ENCODE measurements around the gene POLR2C. TPM values are rescaled to one million over a fixed set of nuclear protein-coding genes. Genes with fewer than 3 reads are reported as not detected.
A peak's percentile ranks its signal among the peaks of the same experiment; 100 is the strongest.

The POLR2C gene
- total and polyA plus RNA-seq, 10 of the 15 experiments (the other 5 are each of a cell fraction or from before 2014, with no cell fraction given): 26.9 to 93.0 (median 57.8) TPM

- ChIA-PET POLR2A (interaction anchor here (0.8 to 3.7 kb wide), 2 partner anchors 20 to 117 kb away, joined by 4 to 65 read pairs; no protein-coding TSS in a partner anchor), CTCF (interaction anchor here (0.6 to 14.6 kb wide), 38 partner anchors 10 to 234 kb away, joined by 3 to 632 read pairs (median 6); partner anchors contain the start of genes CCL22, CIAPIN1, COQ9 and DOK4)
Observed at GRCh38 chr16:57419506-57419905, 43.0 kb upstream of the POLR2C start.

More at GRCh38 chr16:57419506-57419905, 43.0 kb upstream of the POLR2C start:
- in situ Hi-C loops (cut with MboI) (loop anchor here (5.0 kb wide), 2 partner anchors 98 to 117 kb away; no protein-coding TSS in a partner anchor), intact Hi-C loops (cut with micrococcal nuclease; ENCODE audit: unreplicated experiment) (loop anchor here (1.0 kb wide), 1 partner anchor 100 kb away; no protein-coding TSS in a partner anchor)
- Histone ChIP-seq H3K4me1 (ENCODE audit: control insufficient read depth, insufficient read depth, low read length) (peaks cover 14% of the 10 kb centered on the region), H4K20me1 (ENCODE audit: control insufficient read depth, insufficient read depth) (no peaks in the 10 kb centered on the region), H3K79me2 (ENCODE audit: control insufficient read depth, insufficient read depth, low read length) (no peaks in the 10 kb centered on the region), H3K4me2 (ENCODE audit: control insufficient read depth, insufficient read depth) (no peak overlapping the region), H3K27ac (ENCODE audit: control insufficient read depth, insufficient read depth) (no peak overlapping the region), H2AFZ (ENCODE audit: control insufficient read depth, low read depth, low read length) (no peak overlapping the region), H3K9me3 (replicated peaks; ENCODE audit: control insufficient read depth, insufficient read depth, low read length) (no peaks in the 10 kb centered on the region), H3K27me3 (replicated peaks in 1 of 2; ENCODE audit: control insufficient read depth in 2 of 2, insufficient read depth in 2 of 2, low read length in 1 of 2) (no peaks in the 10 kb centered on the region), H3K9ac (ENCODE audit: control insufficient read depth, insufficient read depth, low read length) (no peak overlapping the region), H3K4me3 (no peak overlapping the region), H3K36me3 (ENCODE audit: control insufficient read depth in 2 of 2, insufficient read depth in 2 of 2, low read length in 1 of 2) (no peaks in the 10 kb centered on the region)
- ChIA-PET SMC1A (ENCODE audit: uncharacterized antibody, unreplicated experiment) (interaction anchor here (0.9 to 5.8 kb wide), 16 partner anchors 11 to 229 kb away, joined by 3 to 283 read pairs (median 6); partner anchors contain the start of genes CIAPIN1 and COQ9), RAD21 (ENCODE audit: unreplicated experiment) (interaction anchor here (0.8 to 7.5 kb wide), 9 partner anchors 25 to 197 kb away, joined by 3 to 293 read pairs (median 6); no protein-coding TSS in a partner anchor)
- no TSS peak for BruUV-seq (replicated peaks)
- no peak for DNase-seq (ENCODE audit: low read depth, low spot score)
- WGBS (ENCODE audit: insufficient coverage, insufficient replicate concordance, low lambda C conversion rate, missing lambda C conversion rate): 65% methylated on average over 6 of the region's 6 CpGs
- FAIRE-seq: no peak
- TF ChIP-seq NR2C2 (IDR thresholded peaks at IDR 0.05; ENCODE audit: borderline replicate concordance, control insufficient read depth, insufficient read length, low read depth) (no peak), IKZF2 (IDR thresholded peaks at IDR 0.05) (no peak), CTCF (IDR thresholded peaks at IDR 0.05 in 2 of 3, conservative IDR thresholded peaks at IDR 0.05 in 1 of 3; ENCODE audit: control insufficient read depth in 2 of 3, extremely low read depth in 1 of 3, insufficient read depth in 1 of 3, low read depth in 3 of 3, low read length in 3 of 3) (0 out of 6 replicates have a peak, but pooled peaks of 1 of the 3 experiments have one; percentile 10), ZNF207 (IDR thresholded peaks at IDR 0.05; ENCODE audit: borderline replicate concordance) (no peak)
- TF ChIP-seq, protein P1, sequence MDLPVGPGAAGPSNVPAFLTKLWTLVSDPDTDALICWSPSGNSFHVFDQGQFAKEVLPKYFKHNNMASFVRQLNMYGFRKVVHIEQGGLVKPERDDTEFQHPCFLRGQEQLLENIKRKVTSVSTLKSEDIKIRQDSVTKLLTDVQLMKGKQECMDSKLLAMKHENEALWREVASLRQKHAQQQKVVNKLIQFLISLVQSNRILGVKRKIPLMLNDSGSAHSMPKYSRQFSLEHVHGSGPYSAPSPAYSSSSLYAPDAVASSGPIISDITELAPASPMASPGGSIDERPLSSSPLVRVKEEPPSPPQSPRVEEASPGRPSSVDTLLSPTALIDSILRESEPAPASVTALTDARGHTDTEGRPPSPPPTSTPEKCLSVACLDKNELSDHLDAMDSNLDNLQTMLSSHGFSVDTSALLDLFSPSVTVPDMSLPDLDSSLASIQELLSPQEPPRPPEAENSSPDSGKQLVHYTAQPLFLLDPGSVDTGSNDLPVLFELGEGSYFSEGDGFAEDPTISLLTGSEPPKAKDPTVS (IDR thresholded peaks at IDR 0.05; ENCODE audit: low read depth, low read length): no peak
- ATAC-seq: no peak
